Astrocyte (in vitro differentiated cells and primary cell): ENCODE data around the gene ZBTB7B. TPM values are rescaled to one million over a fixed set of nuclear protein-coding genes. Genes with fewer than 3 reads are reported as not detected.
"Not testable (repeated sequence)": the region's sequence is repeated elsewhere in the genome, so short reads cannot be mapped to it uniquely, and the experiment has no call there.

ENCODE experiments used
- DNase-seq: peaks from one replicate; pipeline ENCODE4 v3.0.0-alpha.2; 2010; ENCODE audit warnings: low read depth
- FAIRE-seq: peaks from 2 replicates; lab custom pipeline; 2011; peaks lifted over from hg19 to GRCh38; lab: Jason Lieb, UNC
- H2AFZ ChIP-seq: 2 replicates; pipeline ENCODE4 v1.6.0; 2012; ENCODE audit warnings: low read depth, low read length, inconsistent platforms
- H3K27ac ChIP-seq: 2 replicates; pipeline ENCODE4 v1.5.1; 2011; ENCODE audit warnings: low read depth, low read length, inconsistent platforms
- H3K27me3 ChIP-seq: 2 replicates; pipeline ENCODE4 v1.6.0; 2011; ENCODE audit warnings: low read length, inconsistent platforms; ENCODE audit not compliant: insufficient read depth
- H3K36me3 ChIP-seq: 2 replicates; pipeline ENCODE4 v1.5.1; 2011; ENCODE audit warnings: low read length, inconsistent platforms; ENCODE audit not compliant: insufficient read depth
- H3K4me1 ChIP-seq: 2 replicates; pipeline ENCODE4 v1.5.1; 2011; ENCODE audit warnings: low read length, inconsistent platforms; ENCODE audit not compliant: insufficient read depth
- H3K4me2 ChIP-seq: 2 replicates; pipeline ENCODE4 v1.6.0; 2012; ENCODE audit warnings: low read length, inconsistent platforms
- H3K4me3 ChIP-seq: 2 replicates; pipeline ENCODE4 v1.5.1; 2011; ENCODE audit warnings: low read depth, mild to moderate bottlenecking, low read length, inconsistent platforms; ENCODE audit not compliant: insufficient read depth
- H3K79me2 ChIP-seq: 2 replicates; pipeline ENCODE4 v1.6.0; 2012; ENCODE audit warnings: mild to moderate bottlenecking, low read length, inconsistent platforms; ENCODE audit not compliant: insufficient read depth
- H3K9ac ChIP-seq: 2 replicates; pipeline ENCODE4 v1.6.0; 2012; ENCODE audit warnings: mild to moderate bottlenecking, low read length, inconsistent platforms
- H3K9me3 ChIP-seq: 2 replicates; pipeline ENCODE4 v1.5.1; 2012; ENCODE audit warnings: low read depth, mild to moderate bottlenecking, low read length, inconsistent platforms; ENCODE audit not compliant: insufficient read depth
- H4K20me1 ChIP-seq: 2 replicates; pipeline ENCODE4 v1.6.0; 2012; ENCODE audit warnings: low read length, inconsistent platforms; ENCODE audit not compliant: insufficient read depth
- H3K27ac Mint-ChIP-seq: one replicate; pipeline ENCODE4 v1.8.0; 2021; ENCODE audit warnings: mild to moderate bottlenecking, mixed read lengths; ENCODE audit not compliant: unreplicated experiment
- H3K27me3 Mint-ChIP-seq: one replicate; pipeline ENCODE4 v1.8.0; 2021; ENCODE audit warnings: low read depth, mixed read lengths; ENCODE audit not compliant: unreplicated experiment
- H3K36me3 Mint-ChIP-seq: one replicate; pipeline ENCODE4 v1.8.0; 2021; ENCODE audit warnings: low read depth, mixed read lengths; ENCODE audit not compliant: unreplicated experiment
- H3K4me1 Mint-ChIP-seq: one replicate; pipeline ENCODE4 v1.8.0; 2021; ENCODE audit warnings: low read depth, mixed read lengths; ENCODE audit not compliant: unreplicated experiment
- H3K4me3 Mint-ChIP-seq: one replicate; pipeline ENCODE4 v1.8.0; 2021; ENCODE audit warnings: mild to moderate bottlenecking, moderate library complexity, mixed read lengths; ENCODE audit not compliant: unreplicated experiment
- H3K9me3 Mint-ChIP-seq: one replicate; pipeline ENCODE4 v1.8.0; 2021; ENCODE audit warnings: mild to moderate bottlenecking, mixed read lengths; ENCODE audit not compliant: unreplicated experiment
- EZH2 ChIP-seq: IDR thresholded peaks from 2 replicates; pipeline ENCODE4 v1.6.1; 2012; ENCODE audit warnings: mild to moderate bottlenecking, low read length, inconsistent platforms; ENCODE audit not compliant: insufficient read depth
- total RNA-seq: library from RNA; stranded (reverse); gene quantifications from 2 replicates; pipeline ENCODE4 v1.2.1, GENCODE V29; 2021
- TF ChIP-seq, protein P1 (sequence below): IDR thresholded peaks from 2 replicates; pipeline ENCODE4 v1.5.1; 2011; ENCODE audit warnings: low read depth, mild to moderate bottlenecking, inconsistent platforms, low read length, moderate library complexity; ENCODE audit not compliant: insufficient read depth

ZBTB7B gene
- total RNA-seq, 1 donor from 2014 or later: 46.1 TPM

DNA sequence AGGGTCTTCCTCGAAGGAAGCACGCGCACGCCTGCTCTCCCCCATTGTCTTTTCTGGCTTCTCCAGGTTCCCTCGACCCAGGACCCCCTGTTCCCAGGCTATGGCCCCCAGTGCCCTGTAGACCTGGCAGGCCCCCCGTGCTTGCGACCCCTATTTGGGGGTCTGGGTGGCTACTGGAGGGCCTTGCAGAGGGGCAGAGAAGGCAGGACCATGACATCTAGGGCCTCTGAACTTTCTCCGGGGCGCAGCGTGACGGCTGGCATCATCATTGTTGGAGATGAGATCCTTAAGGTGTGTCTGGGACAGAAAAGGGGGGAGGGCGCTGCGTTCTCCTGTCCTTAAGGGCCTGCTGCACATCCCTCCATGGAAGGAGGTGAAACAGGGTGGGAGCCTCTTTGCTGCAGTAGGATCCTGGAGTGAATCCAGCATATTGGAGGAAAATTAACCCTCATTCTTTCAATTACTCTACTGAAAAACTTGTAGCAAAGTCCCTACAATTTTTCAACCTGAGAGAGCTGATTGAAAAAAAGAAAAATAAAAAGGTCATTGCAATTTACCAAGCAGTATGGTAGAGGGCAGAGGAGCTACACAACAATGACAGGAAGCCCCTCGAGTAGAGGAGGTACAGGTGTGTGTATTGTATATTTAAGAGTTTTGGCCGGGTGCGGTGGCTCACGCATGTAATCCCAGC, 18.7 kb upstream of the ZBTB7B start:
- Histone ChIP-seq H2AFZ (peak overlapping the region; percentile 69), H3K4me1 (peaks cover 14% of the 10 kb centered on the region), H3K27ac (peak overlapping the region; percentile 58), H3K36me3 (peaks cover 22% of the 10 kb centered on the region), H3K9ac (peak overlapping the region; percentile 94), H4K20me1 (peaks cover 14% of the 10 kb centered on the region), H3K27me3 (no peaks in the 10 kb centered on the region), H3K4me2 (peak overlapping the region; percentile 97), H3K4me3 (peak overlapping the region; percentile 99), H3K9me3 (no peaks in the 10 kb centered on the region), H3K79me2 (peaks cover 52% of the 10 kb centered on the region)
- no peak for TF ChIP-seq EZH2
- TF ChIP-seq, protein P1, sequence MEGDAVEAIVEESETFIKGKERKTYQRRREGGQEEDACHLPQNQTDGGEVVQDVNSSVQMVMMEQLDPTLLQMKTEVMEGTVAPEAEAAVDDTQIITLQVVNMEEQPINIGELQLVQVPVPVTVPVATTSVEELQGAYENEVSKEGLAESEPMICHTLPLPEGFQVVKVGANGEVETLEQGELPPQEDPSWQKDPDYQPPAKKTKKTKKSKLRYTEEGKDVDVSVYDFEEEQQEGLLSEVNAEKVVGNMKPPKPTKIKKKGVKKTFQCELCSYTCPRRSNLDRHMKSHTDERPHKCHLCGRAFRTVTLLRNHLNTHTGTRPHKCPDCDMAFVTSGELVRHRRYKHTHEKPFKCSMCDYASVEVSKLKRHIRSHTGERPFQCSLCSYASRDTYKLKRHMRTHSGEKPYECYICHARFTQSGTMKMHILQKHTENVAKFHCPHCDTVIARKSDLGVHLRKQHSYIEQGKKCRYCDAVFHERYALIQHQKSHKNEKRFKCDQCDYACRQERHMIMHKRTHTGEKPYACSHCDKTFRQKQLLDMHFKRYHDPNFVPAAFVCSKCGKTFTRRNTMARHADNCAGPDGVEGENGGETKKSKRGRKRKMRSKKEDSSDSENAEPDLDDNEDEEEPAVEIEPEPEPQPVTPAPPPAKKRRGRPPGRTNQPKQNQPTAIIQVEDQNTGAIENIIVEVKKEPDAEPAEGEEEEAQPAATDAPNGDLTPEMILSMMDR: no peak
- Mint-ChIP-seq H3K36me3 (peaks cover 4% of the 10 kb centered on the region), H3K27ac (peak overlapping the region; percentile 80), H3K9me3 (no peaks in the 10 kb centered on the region), H3K27me3 (no peaks in the 10 kb centered on the region), H3K4me3 (no peak overlapping the region), H3K4me1 (peaks cover 5% of the 10 kb centered on the region)
- FAIRE-seq (no peak), DNase-seq (no peak)

- H3K4me3 ChIP-seq, H3K9me3 Mint-ChIP-seq, FAIRE-seq, H3K36me3 Mint-ChIP-seq, H3K4me2 ChIP-seq, DNase-seq, H3K27ac ChIP-seq, H2AFZ ChIP-seq, H3K4me3 Mint-ChIP-seq, H3K9me3 ChIP-seq, H3K27me3 Mint-ChIP-seq, H3K4me1 Mint-ChIP-seq, H3K27me3 ChIP-seq, H3K27ac Mint-ChIP-seq, H3K9ac ChIP-seq: not testable (repeated sequence)
- Histone ChIP-seq H3K36me3 (peaks cover 24% of the 10 kb centered on the region), H3K79me2 (peaks cover 59% of the 10 kb centered on the region), H4K20me1 (peaks cover 29% of the 10 kb centered on the region), H3K4me1 (peaks cover 14% of the 10 kb centered on the region)
Observed at GRCh38 chr1:154986736-154987135, 15.9 kb upstream of the ZBTB7B start.

DNA sequence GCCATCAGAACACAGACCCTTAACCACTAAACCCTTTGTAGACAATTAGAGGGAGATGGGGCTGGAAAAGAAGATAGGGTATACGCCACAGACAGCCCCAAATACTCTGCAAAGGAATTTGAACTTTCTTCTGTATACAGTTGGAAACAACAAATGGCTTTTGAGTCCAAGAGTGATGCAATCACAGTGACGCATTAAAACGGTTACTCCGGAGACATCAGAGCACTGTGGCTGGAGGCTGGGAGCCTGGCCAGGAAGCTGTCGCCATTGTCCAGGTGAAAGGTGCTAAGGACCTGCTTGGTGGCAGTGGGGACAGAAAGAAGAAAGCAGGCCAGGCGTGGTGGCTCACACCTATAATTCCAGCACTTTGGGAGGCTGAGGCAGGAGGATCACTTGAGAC, 15.3 kb upstream of the ZBTB7B start:
- no peak for FAIRE-seq
- Histone ChIP-seq H2AFZ (no peak overlapping the region), H3K79me2 (peaks cover 59% of the 10 kb centered on the region), H4K20me1 (peaks cover 29% of the 10 kb centered on the region), H3K27me3 (no peaks in the 10 kb centered on the region), H3K9ac (no peak overlapping the region), H3K4me2 (no peak overlapping the region), H3K4me3 (no peak overlapping the region), H3K9me3 (no peaks in the 10 kb centered on the region), H3K36me3 (peaks cover 24% of the 10 kb centered on the region), H3K4me1 (peaks cover 13% of the 10 kb centered on the region), H3K27ac (no peak overlapping the region)
- Mint-ChIP-seq H3K36me3 (peaks cover 7% of the 10 kb centered on the region), H3K27me3 (no peaks in the 10 kb centered on the region), H3K27ac (no peak overlapping the region), H3K9me3 (no peaks in the 10 kb centered on the region), H3K4me1 (peaks cover 5% of the 10 kb centered on the region), H3K4me3 (no peak overlapping the region)
- no peak for TF ChIP-seq EZH2
- TF ChIP-seq, protein P1: no peak
- no peak for DNase-seq
